ENCODE results near the gene BCAP29.
"Not testable (repeated sequence)": the region's sequence is repeated elsewhere in the genome, so short reads cannot be mapped to it uniquely, and the experiment has no call there.

Gene BCAP29

GRCh38 chr7:107631588-107632491 is 51.8 kb downstream of the BCAP29 start:
- H3K4me3 ChIP-seq (ENCODE audit: low read depth, low read length): no peak overlapping the region
- TF ChIP-seq CTCF (IDR thresholded peaks at IDR 0.05; ENCODE audit: borderline replicate concordance, insufficient read depth, low read depth, low read length): no peak

- no peak overlapping the region for H3K4me3 ChIP-seq (ENCODE audit: low read depth, low read length)
- no peak for TF ChIP-seq CTCF (IDR thresholded peaks at IDR 0.05; ENCODE audit: borderline replicate concordance, insufficient read depth, low read depth, low read length)
These were observed 52.4 kb downstream of the BCAP29 start for GRCh38 chr7:107632492-107632865.

- no peak overlapping the region for H3K4me3 ChIP-seq (ENCODE audit: low read depth, low read length)
- no peak for TF ChIP-seq CTCF (IDR thresholded peaks at IDR 0.05; ENCODE audit: borderline replicate concordance, insufficient read depth, low read depth, low read length)
These were observed 58.5 kb downstream of the BCAP29 start for GRCh38 chr7:107638594-107638993.

- H3K4me3 ChIP-seq (ENCODE audit: low read depth, low read length): not testable (repeated sequence)
These were observed 59.0 kb downstream of the BCAP29 start for GRCh38 chr7:107639070-107639469.

- TF ChIP-seq CTCF (IDR thresholded peaks at IDR 0.05; ENCODE audit: borderline replicate concordance, insufficient read depth, low read depth, low read length): no peak
- H3K4me3 ChIP-seq (ENCODE audit: low read depth, low read length): no peak overlapping the region
These were observed 61.6 kb downstream of the BCAP29 start for GRCh38 chr7:107641676-107642075.

- no peak for TF ChIP-seq CTCF (IDR thresholded peaks at IDR 0.05; ENCODE audit: borderline replicate concordance, insufficient read depth, low read depth, low read length)
These were observed 62.5 kb downstream of the BCAP29 start for GRCh38 chr7:107642501-107642900.

GRCh38 chr7:107643407-107643806 is 63.4 kb downstream of the BCAP29 start:
- TF ChIP-seq CTCF (IDR thresholded peaks at IDR 0.05; ENCODE audit: borderline replicate concordance, insufficient read depth, low read depth, low read length): no peak
- no peak overlapping the region for H3K4me3 ChIP-seq (ENCODE audit: low read depth, low read length)

More at GRCh38 chr7:107642501-107642900, 62.5 kb downstream of the BCAP29 start:
- H3K4me3 ChIP-seq (ENCODE audit: low read depth, low read length): no peak overlapping the region

Data from GM12875 (cell line).